NOMO-1 (cell line): ENCODE results near the gene EIF5AL1.
"Not testable (repeated sequence)": the region's sequence is repeated elsewhere in the genome, so short reads cannot be mapped to it uniquely, and the experiment has no call there.

ENCODE experiments used
- DNase-seq, 2 experiments: peaks; one replicate each; lab custom pipeline; 2025; ENCODE audit not compliant: unreplicated experiment in 2 of 2; lab: John Stamatoyannopoulos, UW

EIF5AL1 gene

GRCh38 chr10:79555354-79556309, 43.3 kb downstream of the EIF5AL1 start:
- DNase-seq, result no peak

- DNase-seq, result not testable (repeated sequence)
Observed at GRCh38 chr10:79556961-79557360, 44.6 kb downstream of the EIF5AL1 start.

- no peak for DNase-seq
Observed at GRCh38 chr10:79559726-79560125, 47.4 kb downstream of the EIF5AL1 start.

- DNase-seq, result no peak
Observed at GRCh38 chr10:79560160-79560709, 47.9 kb downstream of the EIF5AL1 start, which contains the start of gene SFTPA2. SFTPA2 (minus strand) TSS chr10:79560407; CDS start chr10:79559483, 924 bp downstream.

GRCh38 chr10:79561257-79561656, 48.9 kb downstream of the EIF5AL1 start:
- no peak for DNase-seq

GRCh38 chr10:79562135-79562756, 49.9 kb downstream of the EIF5AL1 start:
- peak; percentile 6 to 36 for DNase-seq

GRCh38 chr10:79563426-79563825, 51.1 kb downstream of the EIF5AL1 start:
- no peak for DNase-seq
